OCI-LY1 (cell line): ENCODE data around the gene ZNF319.

Experiments
- CTCF ChIP-seq: fragments of 200-600 bp; sonication (generic), shearing (Covaris generic); IDR thresholded peaks from 2 replicates; pipeline ENCODE4 v1.5.1; 2017; ENCODE audit warnings: mild to moderate bottlenecking, antibody characterized with exemption, low read length, moderate library complexity, mixed read lengths
- EZH2 ChIP-seq: fragments of 200-600 bp; sonication (generic), shearing (Covaris generic); IDR thresholded peaks from 2 replicates; pipeline ENCODE4 v1.8.0; 2017; ENCODE audit warnings: borderline replicate concordance, mixed run types, mild to moderate bottlenecking, antibody characterized with exemption, low read length, moderate library complexity, mixed read lengths

GRCh38 chr16:57999366-57999970 is 1.0 kb downstream of the ZNF319 start:
- TF ChIP-seq CTCF (peak; percentile 32; the same call in 1 of the 2 replicates), EZH2 (no peak)
